Urinary bladder (tissue), 4 donors: ENCODE measurements around the gene PTPN3. TPM values are rescaled to one million over a fixed set of nuclear protein-coding genes. Genes with fewer than 3 reads are reported as not detected.
"Not testable (repeated sequence)": the region's sequence is repeated elsewhere in the genome, so short reads cannot be mapped to it uniquely, and the experiment has no call there.

Experiments
- DNase-seq: peaks from one replicate; pipeline ENCODE4 v3.0.0-alpha.2; 2015; ENCODE audit errors: extremely low spot score
- H3K27ac ChIP-seq: one replicate; pipeline ENCODE4 v1.5.1; 2013; ENCODE audit warnings: low read depth, mild to moderate bottlenecking, moderate library complexity
- H3K36me3 ChIP-seq: one replicate; pipeline ENCODE4 v1.6.1; 2013; ENCODE audit warnings: mild to moderate bottlenecking, moderate library complexity; ENCODE audit not compliant: insufficient read depth
- H3K4me1 ChIP-seq: one replicate; pipeline ENCODE4 v1.6.1; 2013; ENCODE audit warnings: mild to moderate bottlenecking, moderate library complexity; ENCODE audit not compliant: insufficient read depth
- H3K4me3 ChIP-seq: one replicate; pipeline ENCODE4 v1.5.1; 2013; ENCODE audit warnings: low read depth, low read length
- WGBS: extraction: QIAGEN DNeasy Blood & Tissue Kit; methylation state at CpG from one replicate; pipeline ENCODE4 v1.1.7; 2013; 5-methylcytosine and 5-hydroxymethylcytosine counted together
- polyA plus RNA-seq: library from polyadenylated mRNA; stranded (reverse); fragments of 200-250 nt; gene quantifications from one replicate; pipeline ENCODE4 v1.2.3, GENCODE V29; 2013
- total RNA-seq: library from RNA; depleted of rRNA; stranded (reverse); fragments of >200 nt; gene quantifications from one replicate; pipeline ENCODE4 v1.2.3, GENCODE V29; 2014
- donor health status: healthy with polysubstance abuse.
- donor health status: healthy.

Gene PTPN3
- total and polyA plus RNA-seq, 2 donors: 1.9 to 4.2 TPM

DNA sequence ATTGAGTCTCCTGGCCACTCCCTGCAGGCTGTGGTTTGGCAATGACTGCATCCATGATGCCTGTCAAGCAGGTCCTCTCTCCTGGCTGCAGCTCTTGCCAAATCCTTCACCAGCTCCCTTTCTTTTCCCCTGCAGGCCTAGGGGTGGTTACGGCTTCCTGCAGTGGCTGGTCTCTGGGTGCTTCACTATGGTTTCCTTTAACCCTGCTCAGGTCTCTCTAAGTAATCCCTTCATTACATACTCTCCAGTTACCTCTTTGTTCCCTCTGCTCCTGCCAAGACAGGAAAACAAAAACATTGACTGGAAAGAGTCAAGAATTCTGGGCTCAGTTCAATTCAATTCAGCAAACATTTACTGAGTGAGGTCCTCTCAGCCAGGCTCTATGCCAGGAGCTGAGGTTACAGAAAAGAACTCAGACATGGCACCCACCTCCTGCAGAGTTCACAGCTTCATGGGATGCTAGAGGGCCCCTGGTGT, 19.8 kb upstream of the PTPN3 start:
- Histone ChIP-seq H3K36me3 (no peaks in the 10 kb centered on the region), H3K4me1 (no peaks in the 10 kb centered on the region), H3K27ac (no peak overlapping the region), H3K4me3 (no peak overlapping the region)
- DNase-seq: no peak
- WGBS: 87% methylated on average over 1 of the region's 1 CpG

DNA sequence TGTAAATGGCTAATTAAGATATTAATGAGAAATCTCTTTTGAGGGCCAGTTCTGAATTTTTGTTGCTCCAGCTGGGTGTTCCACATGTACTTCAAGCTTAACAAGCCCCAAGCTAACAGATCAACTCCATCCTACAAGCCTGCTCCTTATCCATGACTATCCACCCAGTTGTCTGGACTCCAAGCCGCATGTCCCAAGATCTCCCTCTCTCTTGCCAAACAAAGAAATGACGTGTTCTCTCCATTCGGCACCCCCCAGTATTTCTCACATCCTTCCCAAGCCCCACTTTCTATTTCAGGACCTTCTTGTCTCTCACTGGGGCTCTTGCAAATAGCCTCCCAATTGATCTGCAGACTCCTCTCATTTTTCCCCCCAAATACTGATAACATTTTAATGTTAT, 15.8 kb upstream of the PTPN3 start:
- Histone ChIP-seq H3K27ac (no peak overlapping the region), H3K4me1 (no peaks in the 10 kb centered on the region), H3K36me3 (no peaks in the 10 kb centered on the region), H3K4me3 (no peak overlapping the region)
- WGBS: 82% methylated on average over 3 of the region's 3 CpGs
- DNase-seq: no peak

DNA sequence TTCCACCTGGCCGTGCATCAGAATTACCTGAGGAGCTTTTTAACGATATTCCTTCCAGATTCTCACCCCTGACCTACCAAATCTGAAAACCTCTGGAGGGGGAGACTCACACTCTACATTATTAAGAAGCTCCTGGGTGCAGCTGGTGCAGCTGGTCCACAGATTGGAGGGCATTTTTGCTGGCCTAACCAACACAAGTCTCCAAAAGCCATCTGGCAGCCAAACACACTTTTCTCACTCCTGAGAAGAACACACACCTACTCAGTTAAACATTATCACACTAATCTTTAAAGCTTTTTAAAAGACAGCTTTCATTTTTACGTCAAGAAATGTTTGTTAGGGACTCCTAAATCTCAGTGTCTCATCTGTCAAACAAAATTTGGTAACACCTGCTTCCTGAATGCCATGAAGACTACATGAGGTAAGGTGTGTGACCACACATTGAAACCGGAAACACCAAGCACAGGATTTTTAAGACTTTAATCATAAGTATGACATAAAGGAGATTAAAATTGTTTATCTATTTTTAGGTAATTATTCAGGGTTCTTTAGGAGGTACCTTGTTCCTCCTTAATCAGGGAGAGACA, 14.2 kb upstream of the PTPN3 start:
- H3K4me1 ChIP-seq: no peaks in the 10 kb centered on the region
- H3K27ac ChIP-seq: no peak overlapping the region
- DNase-seq: no peak
- H3K36me3 ChIP-seq: no peaks in the 10 kb centered on the region
- WGBS: 71% methylated on average over 4 of the region's 4 CpGs
- no peak overlapping the region for H3K4me3 ChIP-seq

DNA sequence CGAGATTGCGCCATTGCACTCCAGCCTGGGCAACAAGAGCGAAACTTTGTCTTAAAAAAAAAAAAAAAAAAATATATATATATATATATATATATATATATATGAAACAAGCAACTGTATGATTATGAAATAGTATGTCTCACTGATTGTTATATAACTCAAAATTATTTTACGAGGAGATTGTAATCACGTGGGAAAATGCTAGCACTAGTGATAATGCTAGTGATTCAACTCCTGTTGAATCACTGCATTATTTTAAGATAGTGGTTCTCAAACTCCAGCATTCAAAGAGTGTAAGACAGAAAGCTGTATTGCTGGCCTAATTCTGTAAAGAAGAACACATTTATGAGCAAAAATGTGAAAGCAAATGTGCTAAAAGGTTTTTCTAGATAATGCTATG, 12.4 kb upstream of the PTPN3 start:
- H3K27ac ChIP-seq: no peak overlapping the region
- 87% methylated on average over 5 of the region's 5 CpGs for WGBS
- no peaks in the 10 kb centered on the region for H3K4me1 ChIP-seq
- no peak overlapping the region for H3K4me3 ChIP-seq
- no peaks in the 10 kb centered on the region for H3K36me3 ChIP-seq
- DNase-seq: no peak

DNA sequence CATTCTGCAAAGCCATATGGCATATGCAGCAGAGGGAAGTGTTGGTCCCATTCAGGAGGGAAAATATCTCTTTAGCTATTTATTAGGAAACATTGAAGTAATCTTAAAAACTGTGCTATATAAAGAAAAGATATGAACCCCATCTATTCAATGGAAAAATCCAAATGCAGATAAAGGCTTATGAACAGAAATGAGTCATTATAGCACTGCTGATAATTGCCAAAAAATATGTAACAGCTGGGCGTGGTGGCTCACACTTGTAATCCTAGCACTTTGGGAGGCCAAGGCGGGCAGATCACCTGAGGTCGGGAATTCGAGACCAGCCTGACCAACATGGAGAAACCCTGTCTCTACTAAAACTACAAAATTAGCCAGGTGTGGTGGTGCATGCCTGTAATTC, 11.9 kb upstream of the PTPN3 start:
- not testable (repeated sequence) for H3K27ac ChIP-seq, DNase-seq, H3K36me3 ChIP-seq, H3K4me1 ChIP-seq, H3K4me3 ChIP-seq
- WGBS: 80% methylated on average over 4 of the region's 4 CpGs

DNA sequence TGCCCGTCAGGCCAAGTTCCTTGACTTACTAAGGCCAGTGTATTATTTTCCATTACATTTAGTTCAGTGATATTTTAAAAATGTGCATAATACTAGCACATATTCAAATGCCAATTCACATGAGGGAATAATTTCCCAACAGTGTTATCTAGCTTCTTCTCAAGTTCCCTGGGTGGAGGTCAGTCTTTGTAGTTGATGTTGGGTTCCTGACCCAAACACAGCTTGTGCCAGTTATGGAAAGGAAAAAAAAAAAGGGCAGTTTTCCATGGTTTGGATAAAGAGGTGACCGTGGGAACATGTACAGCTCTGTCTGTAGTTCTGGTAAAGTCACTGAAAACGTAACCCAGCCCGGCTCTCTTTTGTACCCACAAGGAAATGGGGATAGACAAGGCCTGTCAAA, 11.5 kb upstream of the PTPN3 start:
- 64% methylated on average over 4 of the region's 4 CpGs for WGBS
- Histone ChIP-seq H3K4me3 (no peak overlapping the region), H3K27ac (no peak overlapping the region), H3K4me1 (no peaks in the 10 kb centered on the region), H3K36me3 (no peaks in the 10 kb centered on the region)
- DNase-seq: no peak

DNA sequence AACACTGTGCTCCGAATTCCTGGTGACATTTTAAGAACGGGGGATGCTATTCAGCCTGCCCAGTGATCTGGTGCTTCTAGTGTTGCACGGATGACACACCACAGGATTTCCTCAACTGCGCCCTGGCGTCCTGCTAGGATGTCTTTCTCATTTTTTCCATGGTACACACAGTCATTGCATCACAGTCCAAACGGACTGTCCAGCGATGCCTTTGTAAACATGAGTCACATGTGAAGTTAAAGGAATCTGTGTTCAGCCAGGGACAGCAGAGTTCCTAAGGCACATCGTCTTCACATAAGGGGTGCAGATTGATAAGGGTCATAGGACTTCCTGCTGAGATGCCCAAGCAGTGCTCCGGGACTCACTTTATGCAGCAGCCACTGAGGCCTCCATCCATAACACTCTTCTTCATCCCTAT, 9.3 kb upstream of the PTPN3 start:
- no peak for DNase-seq
- Histone ChIP-seq H3K4me3 (no peak overlapping the region), H3K27ac (no peak overlapping the region), H3K4me1 (no peaks in the 10 kb centered on the region), H3K36me3 (no peaks in the 10 kb centered on the region)
- 69% methylated on average over 9 of the region's 9 CpGs for WGBS

DNA sequence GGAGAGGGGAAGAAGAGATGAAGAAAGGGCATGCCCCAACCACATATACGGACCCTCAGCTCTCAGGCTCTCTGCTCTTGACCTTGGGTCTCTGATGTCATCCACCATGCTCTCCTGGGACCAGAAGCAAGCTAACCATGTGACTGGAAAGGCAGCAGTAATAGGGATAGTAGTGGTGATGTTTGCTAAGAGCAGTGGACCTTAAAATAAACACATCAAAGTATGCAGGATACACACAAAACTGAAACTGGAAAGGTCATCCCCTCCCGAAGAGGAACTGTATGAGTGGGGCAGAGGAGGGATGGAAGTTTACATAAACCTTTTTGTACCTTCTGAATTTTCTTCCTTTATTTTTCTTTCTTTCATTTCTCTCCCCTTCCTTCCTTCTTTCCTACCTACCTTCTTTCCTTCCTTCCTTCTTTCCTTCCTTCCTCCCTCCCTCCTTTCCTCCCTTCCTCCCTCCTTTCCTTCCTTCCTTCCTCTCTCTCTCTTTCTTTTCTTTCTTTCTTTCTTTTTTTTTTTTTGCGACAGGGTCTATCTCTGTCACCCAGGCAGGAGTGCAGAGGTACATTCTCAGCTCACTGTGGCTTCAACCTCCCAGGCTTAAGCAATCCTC, 8.1 kb upstream of the PTPN3 start:
- Histone ChIP-seq H3K4me1 (no peaks in the 10 kb centered on the region), H3K4me3 (no peak overlapping the region), H3K36me3 (no peaks in the 10 kb centered on the region), H3K27ac (no peak overlapping the region)
- WGBS: 62% methylated on average over 3 of the region's 3 CpGs
- DNase-seq: no peak

DNA sequence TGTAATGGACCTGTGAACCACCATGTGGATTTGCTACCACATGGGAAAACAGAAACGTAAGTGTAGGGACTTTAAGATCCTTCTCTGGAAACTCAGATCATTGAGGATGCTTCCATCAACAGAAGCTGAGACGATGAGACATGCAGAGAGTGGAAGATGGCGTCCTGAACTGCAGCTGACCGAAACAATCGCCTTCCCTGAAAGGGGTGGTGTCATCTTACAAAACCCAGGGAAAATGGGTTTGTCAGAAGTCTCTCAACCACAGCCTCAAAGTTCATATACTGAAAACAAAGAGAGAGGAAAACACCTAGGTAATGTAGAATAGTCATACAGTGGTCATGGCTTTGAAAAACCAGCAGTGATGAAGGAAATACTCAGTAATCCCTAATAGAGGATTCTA, 6.6 kb upstream of the PTPN3 start:
- no peak overlapping the region for H3K27ac ChIP-seq
- DNase-seq: no peak
- 65% methylated on average over 5 of the region's 5 CpGs for WGBS
- H3K36me3 ChIP-seq: no peaks in the 10 kb centered on the region
- no peak overlapping the region for H3K4me3 ChIP-seq
- no peaks in the 10 kb centered on the region for H3K4me1 ChIP-seq

DNA sequence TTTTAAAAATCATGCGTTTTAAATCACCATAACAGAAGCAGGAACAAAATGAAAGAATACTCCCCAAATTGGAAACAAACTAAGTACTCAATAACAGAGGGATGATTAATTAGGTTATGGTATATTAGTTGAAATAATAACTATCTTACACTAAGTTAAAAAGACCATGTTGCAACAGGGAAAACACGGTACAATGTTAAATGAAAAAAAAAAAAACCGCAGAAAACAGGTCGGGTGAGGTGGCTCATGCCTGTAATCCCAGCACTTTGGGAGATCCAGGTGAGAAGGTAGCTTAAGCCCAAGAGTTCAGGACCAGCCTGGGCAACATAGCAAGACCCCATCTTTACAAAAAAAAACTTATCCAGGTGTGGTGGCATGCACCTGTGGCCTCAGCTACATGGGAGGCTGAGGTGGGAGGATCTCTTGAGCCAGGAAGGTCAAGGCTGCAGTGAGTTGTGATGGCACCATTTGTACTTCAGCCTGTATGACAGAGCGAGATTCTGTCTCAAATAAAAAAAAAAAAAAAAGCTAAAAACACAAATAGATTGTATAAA, 2.4 kb upstream of the PTPN3 start:
- Histone ChIP-seq H3K36me3 (no peaks in the 10 kb centered on the region), H3K4me1 (no peaks in the 10 kb centered on the region), H3K4me3 (no peak overlapping the region), H3K27ac (no peak overlapping the region)
- no peak for DNase-seq
- 70% methylated on average over 5 of the region's 5 CpGs for WGBS

DNA sequence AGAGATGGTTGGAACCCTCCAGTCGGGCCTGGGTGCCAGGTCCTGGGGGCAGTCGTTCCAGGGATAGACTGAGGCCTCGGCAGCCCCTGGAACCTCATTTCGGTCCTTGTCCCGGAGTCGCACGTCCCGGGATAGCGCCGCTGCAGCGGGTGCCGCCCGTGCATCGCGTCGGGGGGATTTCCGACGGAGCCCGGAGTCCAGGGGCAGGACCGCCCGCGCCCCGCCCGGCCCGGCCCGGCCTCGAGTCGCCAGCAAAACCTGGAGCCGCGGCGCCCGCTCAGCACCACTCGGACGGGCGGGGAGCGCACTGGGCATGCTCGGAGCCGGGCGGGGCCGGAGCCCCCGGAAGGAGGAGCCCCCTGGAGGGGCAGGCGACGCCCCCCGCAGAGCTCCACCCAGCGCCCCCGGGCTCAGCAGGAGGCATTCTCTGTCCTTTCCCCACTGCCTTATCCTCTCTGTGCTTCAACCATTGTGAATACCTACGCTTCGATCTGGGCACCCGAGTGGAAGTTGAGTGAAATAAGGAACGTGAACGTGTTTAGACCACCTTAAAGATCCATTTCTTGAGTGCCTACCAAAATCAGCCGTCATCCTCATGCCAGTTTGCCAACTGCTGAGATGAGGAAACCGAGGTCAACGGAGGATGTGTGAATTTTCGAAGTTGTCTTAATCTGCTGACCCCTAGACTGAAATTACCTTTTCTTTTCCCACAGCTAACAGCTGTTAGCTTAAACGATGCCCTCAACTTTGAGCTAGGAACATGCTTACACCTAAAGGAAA, 1.7 kb upstream of the PTPN3 start:
- DNase-seq: no peak
- Histone ChIP-seq H3K27ac (no peak overlapping the region), H3K4me1 (no peaks in the 10 kb centered on the region), H3K36me3 (no peaks in the 10 kb centered on the region), H3K4me3 (peak overlapping the region; percentile 10)
- WGBS: 4% methylated on average over 56 of the region's 56 CpGs

DNA sequence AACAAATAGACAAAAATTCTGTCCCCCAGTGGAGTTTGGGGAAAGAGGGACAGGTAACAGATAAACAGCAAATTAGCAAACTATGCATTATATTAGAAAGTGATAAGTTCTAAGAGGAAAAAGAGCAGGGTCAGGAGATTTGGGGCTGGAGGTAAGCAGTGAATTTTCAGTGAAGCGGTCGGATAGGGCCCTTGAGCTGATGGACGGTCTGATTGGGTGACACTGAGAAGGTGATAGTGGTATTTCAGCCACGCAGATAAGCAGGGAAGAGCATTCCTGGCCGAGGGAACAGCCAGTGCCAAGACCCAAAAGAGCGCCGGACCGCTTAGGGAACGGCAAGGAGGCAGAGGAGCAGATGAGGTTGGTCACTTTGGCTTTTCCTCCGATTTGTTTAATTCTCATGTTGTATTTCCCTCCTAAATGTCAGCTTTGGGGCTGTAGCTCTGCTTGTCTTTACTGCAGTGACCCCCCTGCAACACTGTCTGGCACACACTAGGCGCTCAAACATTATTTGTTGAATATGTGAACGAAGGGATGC, 1.1 kb upstream of the PTPN3 start:
- no peaks in the 10 kb centered on the region for H3K36me3 ChIP-seq
- DNase-seq: no peak
- H3K27ac ChIP-seq: no peak overlapping the region
- no peaks in the 10 kb centered on the region for H3K4me1 ChIP-seq
- no peak overlapping the region for H3K4me3 ChIP-seq
- WGBS: 15% methylated on average over 12 of the region's 12 CpGs

DNA sequence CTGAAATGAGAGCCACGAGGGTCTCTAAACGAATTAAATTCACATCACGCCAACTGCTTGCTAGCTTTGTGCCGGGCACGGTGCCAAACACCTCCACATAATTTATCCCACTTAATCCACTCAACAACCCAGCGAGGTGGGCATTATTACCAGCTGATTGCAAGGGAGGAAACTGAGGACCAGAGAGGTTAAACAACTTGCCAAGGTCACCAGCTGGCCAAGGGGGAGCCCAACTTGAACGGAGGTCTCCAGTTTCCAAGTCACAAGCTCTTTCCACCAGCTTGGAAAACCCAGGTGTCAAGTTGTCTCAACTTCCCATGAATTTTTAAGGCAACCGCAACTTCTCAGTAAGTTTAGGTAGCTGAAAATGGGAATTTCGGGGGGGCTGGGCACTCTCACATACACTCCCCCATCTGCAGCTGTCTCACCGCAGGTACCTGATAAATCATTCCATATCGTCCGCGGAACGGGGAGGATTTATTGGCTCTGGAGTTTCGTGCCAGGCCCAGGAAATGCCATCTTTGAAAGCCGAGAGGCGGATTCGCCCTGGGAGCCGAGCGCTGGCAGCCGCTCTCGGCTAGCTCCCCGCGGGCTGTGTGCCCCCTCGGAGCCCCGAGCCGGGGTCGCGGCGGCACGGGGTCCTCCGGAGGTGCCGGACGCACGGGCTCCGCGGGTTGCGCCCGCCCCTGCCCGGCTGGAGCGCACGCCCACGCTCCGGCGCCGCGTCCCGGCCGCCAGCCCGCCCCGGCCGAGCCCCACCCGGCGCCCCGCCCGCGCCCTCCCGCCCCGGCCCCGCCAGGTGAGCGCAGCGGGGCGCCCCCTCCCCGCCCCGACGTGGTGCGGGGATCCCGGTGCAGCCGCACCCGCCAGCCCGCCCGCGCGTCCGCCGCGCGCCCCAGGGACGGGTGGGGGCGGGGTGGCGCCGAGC, 617 bp downstream of the PTPN3 start:
- H3K36me3 ChIP-seq: no peaks in the 10 kb centered on the region
- H3K27ac ChIP-seq: no peak overlapping the region
- no peak for DNase-seq
- peak overlapping the region; percentile 77 for H3K4me3 ChIP-seq
- H3K4me1 ChIP-seq: no peaks in the 10 kb centered on the region
- WGBS: 4% methylated on average over 82 of the region's 82 CpGs
